Fibroblast of the aortic adventitia (primary cell): ENCODE data around the gene PAX5. TPM values are rescaled to one million over a fixed set of nuclear protein-coding genes. Genes with fewer than 3 reads are reported as not detected.

Experiments
- DNase-seq: peaks from one replicate; pipeline ENCODE4 v3.0.0-alpha.2; 2010; ENCODE audit warnings: low read depth
- H3K4me3 ChIP-seq: 2 replicates; pipeline ENCODE4 v1.5.1; 2011; ENCODE audit warnings: low read depth, mild to moderate bottlenecking, control low read depth, low read length, moderate library complexity
- total RNA-seq: library from RNA; depleted of rRNA; stranded (reverse); fragments of >200 nt; gene quantifications from 2 replicates; pipeline ENCODE4 v1.2.3, GENCODE V29; 2012; ENCODE audit warnings: low replicate concordance
- TF ChIP-seq, protein P1 (sequence below): IDR thresholded peaks from 2 replicates; pipeline ENCODE4 v1.5.1; 2011; ENCODE audit warnings: mild to moderate bottlenecking, low read length, control low read depth, inconsistent platforms; ENCODE audit not compliant: insufficient read depth

PAX5 gene
- total RNA-seq, 1 donor, result not detected

DNA sequence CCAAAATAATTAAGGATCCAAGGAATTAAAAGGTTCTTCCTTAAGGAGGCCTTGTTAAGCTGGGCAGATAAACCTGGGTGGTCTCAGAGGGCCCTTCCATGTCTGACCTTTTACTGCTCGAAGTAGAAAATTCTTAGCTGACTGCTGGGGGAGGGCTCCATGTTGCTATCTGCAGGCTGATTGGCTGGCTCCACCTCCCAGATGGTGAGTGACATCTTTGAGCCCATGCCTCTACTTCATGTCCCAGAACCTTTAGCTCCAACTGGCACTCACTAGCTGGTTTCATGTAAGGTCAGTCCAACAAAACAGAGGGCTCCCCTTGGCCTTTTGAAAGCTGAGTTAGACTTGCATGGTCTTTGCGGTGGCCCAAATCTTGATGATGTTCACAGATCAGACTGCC, 188.2 kb downstream of the PAX5 start:
- TF ChIP-seq, protein P1, sequence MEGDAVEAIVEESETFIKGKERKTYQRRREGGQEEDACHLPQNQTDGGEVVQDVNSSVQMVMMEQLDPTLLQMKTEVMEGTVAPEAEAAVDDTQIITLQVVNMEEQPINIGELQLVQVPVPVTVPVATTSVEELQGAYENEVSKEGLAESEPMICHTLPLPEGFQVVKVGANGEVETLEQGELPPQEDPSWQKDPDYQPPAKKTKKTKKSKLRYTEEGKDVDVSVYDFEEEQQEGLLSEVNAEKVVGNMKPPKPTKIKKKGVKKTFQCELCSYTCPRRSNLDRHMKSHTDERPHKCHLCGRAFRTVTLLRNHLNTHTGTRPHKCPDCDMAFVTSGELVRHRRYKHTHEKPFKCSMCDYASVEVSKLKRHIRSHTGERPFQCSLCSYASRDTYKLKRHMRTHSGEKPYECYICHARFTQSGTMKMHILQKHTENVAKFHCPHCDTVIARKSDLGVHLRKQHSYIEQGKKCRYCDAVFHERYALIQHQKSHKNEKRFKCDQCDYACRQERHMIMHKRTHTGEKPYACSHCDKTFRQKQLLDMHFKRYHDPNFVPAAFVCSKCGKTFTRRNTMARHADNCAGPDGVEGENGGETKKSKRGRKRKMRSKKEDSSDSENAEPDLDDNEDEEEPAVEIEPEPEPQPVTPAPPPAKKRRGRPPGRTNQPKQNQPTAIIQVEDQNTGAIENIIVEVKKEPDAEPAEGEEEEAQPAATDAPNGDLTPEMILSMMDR, result no peak
- no peak for DNase-seq
- no peak overlapping the region for H3K4me3 ChIP-seq

DNA sequence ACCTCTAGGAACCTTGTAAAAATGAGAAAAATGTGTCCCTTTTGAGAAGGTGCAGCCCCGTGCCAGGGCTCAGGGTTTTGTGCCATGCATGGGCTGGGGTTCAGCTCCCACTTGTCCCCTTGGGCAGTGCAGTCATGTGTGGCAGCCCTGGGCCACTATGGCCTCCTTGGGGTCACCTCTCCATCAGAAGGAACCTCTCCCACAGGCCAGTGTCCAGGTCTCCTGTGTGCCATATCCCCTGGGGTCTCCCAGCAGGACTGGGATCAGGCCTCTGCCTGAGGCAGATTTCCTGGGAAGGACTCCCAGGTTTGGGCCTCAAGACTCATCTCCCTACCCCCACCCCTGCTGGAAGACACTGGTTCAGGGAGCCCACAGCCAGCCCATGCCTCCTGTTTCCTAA, 189.1 kb downstream of the PAX5 start:
- TF ChIP-seq, protein P1, result no peak
- no peak for DNase-seq
- H3K4me3 ChIP-seq, result no peak overlapping the region

DNA sequence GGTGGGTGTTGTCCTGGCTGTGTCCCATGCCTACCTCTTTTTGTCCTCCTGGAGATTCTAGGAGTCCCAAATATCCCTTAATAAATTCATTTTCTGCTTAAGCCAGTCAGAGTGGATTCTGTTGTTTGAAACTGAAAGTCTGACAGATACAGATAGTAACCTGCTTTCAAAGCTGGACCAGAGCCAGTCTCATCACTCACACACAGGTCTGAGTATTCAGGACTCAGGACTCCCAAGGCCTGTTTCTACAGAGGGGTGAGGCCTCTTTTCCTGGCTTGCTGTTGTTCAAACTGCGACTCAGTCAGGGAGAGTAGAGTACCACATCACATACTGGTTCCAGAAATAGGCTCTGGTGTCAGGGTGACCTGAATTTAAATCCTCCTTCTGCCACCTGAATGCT, 190.1 kb downstream of the PAX5 start:
- no peak for DNase-seq
- no peak overlapping the region for H3K4me3 ChIP-seq
- TF ChIP-seq, protein P1, result no peak

- no peak for DNase-seq
- H3K4me3 ChIP-seq, result no peak overlapping the region
- TF ChIP-seq, protein P1, result no peak
These were observed 191.2 kb downstream of the PAX5 start for GRCh38 chr9:36842560-36843530.

DNA sequence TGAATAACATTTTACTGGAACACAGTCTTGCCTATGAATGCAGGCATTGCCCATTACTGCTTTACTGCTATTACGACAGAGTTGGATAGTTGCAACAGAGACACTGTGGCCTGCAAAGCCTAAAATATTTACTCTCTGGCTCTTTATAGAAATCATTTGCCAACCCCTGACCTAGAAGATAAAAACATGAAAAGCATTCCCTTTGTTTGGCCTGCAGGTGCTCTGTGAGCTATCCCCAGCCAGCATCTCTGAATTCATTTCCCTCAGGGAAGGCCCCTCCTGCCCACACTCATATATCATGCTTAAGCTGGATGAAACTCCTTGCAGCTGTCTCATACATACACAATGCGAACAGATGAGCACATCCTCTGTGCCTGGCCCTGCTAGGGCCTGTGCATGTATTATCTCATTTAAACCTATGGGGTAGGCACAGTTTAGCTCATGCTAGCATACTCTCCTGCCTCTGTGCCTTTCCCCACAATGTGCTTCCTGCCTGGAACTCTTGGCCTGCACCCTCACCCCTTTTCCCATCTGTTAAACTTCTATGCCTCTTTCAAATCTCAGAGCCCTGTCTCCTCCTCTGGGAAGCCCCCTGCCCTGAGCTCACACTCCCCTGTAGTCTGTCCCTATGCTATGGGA, 193.1 kb downstream of the PAX5 start:
- no peak overlapping the region for H3K4me3 ChIP-seq
- TF ChIP-seq, protein P1, result no peak
- peak; percentile 2 for DNase-seq

DNA sequence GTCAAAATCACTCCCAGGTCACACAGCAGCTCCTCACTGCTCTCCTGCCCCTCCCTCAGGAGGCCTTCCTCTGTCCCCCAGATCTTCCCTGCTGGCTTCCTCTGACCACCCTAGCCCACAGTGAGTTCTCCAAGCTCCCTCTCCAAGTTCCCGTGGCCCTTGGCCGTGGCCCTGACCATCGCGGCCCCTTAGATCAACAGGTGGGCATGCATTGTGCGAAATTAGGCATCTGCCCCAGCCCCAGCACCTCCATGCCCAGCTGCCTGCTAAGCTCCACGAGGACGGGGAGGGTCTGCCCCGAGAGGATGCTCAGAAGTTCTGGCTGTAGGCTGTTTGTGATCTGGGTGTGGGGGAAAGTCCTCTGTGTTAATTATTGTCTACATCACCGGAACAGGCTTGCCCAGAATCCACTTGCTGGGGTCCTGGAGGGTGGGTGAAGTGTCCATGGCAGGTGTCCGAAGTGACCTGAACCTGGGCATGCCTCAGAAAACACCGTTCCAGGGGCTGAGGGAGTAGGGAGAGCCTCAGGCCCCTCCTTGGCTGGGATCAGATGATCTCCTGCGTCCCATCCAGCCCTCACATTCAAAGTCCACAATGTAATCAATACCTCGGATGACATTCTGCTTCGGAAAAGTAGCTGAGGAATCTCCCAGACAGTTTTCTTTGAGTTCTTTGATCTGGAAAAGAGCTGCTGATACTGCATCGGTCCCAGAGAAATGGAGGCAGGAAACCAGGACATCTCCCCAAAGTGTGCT, 194.8 kb downstream of the PAX5 start:
- DNase-seq, result no peak
- H3K4me3 ChIP-seq, result no peak overlapping the region
- TF ChIP-seq, protein P1, result no peak
